WTC11 (cell line): ENCODE data around the gene IYD. TPM values are rescaled to one million over a fixed set of nuclear protein-coding genes. Genes with fewer than 3 reads are reported as not detected.

ENCODE experiments used
- ATAC-seq: fragments of 200-7000 bp; cut with Tn5 transposase; 2 replicates; pipeline ENCODE4 v1.10.0; 2021; ENCODE audit warnings: mild to moderate bottlenecking, moderate library complexity
- CTCF ChIA-PET: fragments of 300-600 bp; sonication (Branson Sonifier 250); formaldehyde crosslinking; loops from one replicate; lab custom pipeline; 2021; ENCODE audit warnings: antibody characterized with exemption; lab: Charles Lee
- POLR2A ChIA-PET: fragments of 350-600 bp; sonication (Branson Sonifier 250); formaldehyde crosslinking; loops from one replicate; lab custom pipeline; 2021; ENCODE audit warnings: antibody characterized with exemption; lab: Charles Lee
- DNase-seq: peaks from one replicate; pipeline ENCODE4 v3.0.0; 2021; ENCODE audit warnings: low spot score
- H3K27ac Mint-ChIP-seq: 2 replicates; pipeline ENCODE4 v1.8.0; 2021; ENCODE audit warnings: mixed read lengths
- H3K27me3 Mint-ChIP-seq: 2 replicates; pipeline ENCODE4 v1.8.0; 2021; ENCODE audit warnings: low read depth, mild to moderate bottlenecking, moderate library complexity, mixed read lengths
- H3K36me3 Mint-ChIP-seq: 2 replicates; pipeline ENCODE4 v1.8.0; 2021; ENCODE audit warnings: mixed read lengths
- H3K4me1 Mint-ChIP-seq: 2 replicates; pipeline ENCODE4 v1.8.0; 2022; ENCODE audit warnings: mixed read lengths
- H3K4me3 Mint-ChIP-seq: 2 replicates; pipeline ENCODE4 v1.8.0; 2021; ENCODE audit warnings: mild to moderate bottlenecking, moderate library complexity, mixed read lengths
- H3K9me3 Mint-ChIP-seq: 2 replicates; pipeline ENCODE4 v1.8.0; 2021; ENCODE audit warnings: mixed read lengths
- PREB ChIP-seq: sonication (generic); formaldehyde crosslinking; IDR thresholded peaks from 2 replicates; pipeline ENCODE4 v1.8.1; 2022; ENCODE audit warnings: mild to moderate bottlenecking, missing genetic modification reagents, moderate library complexity, borderline replicate concordance
- ZNF423 ChIP-seq: fragments of 250-450 bp; sonication (Bioruptor Pico); IDR thresholded peaks from 2 replicates; pipeline ENCODE4 v2.1.2; 2022; ENCODE audit warnings: mild to moderate bottlenecking, moderate library complexity
- total RNA-seq: library from RNA; stranded (reverse); gene quantifications from 3 replicates; pipeline ENCODE4 v1.2.3, GENCODE V29; 2021

Gene IYD
- total RNA-seq, 1 experiment from 2014 or later = not detected

- CTCF ChIA-PET = no interaction called here
- no peak overlapping the region for H3K27ac Mint-ChIP-seq
- POLR2A ChIA-PET = no interaction called here
- H3K27me3 Mint-ChIP-seq = no peaks in the 10 kb centered on the region; the same call in 1 of the 2 replicates
- peaks cover 17% of the 10 kb centered on the region for H3K4me1 Mint-ChIP-seq
- no peaks in the 10 kb centered on the region for H3K36me3 Mint-ChIP-seq
- H3K9me3 Mint-ChIP-seq = no peaks in the 10 kb centered on the region
- TF ChIP-seq PREB (CRISPR knock-in tag) (no peak), ZNF423 (CRISPR knock-in tag) (0 out of 2 replicates have a peak, but pooled peaks have one; percentile 24)
- TF ChIP-seq, all 79 proteins: peak for 1
- DNase-seq (no peak), ATAC-seq (no peak)
- H3K4me3 Mint-ChIP-seq = no peak overlapping the region
Measured at GRCh38 chr6:150453357-150453756, 84.5 kb downstream of the IYD start.

Other genes with a start within 250 kb of the IYD start
- gene PPP1R14C, start 226.0 kb upstream of the IYD start, total RNA-seq = 0.66 to 1.1 TPM (median 0.80 TPM) in 3 replicates
- gene PLEKHG1, start 230.9 kb downstream of the IYD start, total RNA-seq = 2.6 to 3.5 TPM (median 2.7 TPM) in 3 replicates